ENCODE results near the gene NAXD. TPM values are rescaled to one million over a fixed set of nuclear protein-coding genes. Genes with fewer than 3 reads are reported as not detected.
"Not testable (repeated sequence)": the region's sequence is repeated elsewhere in the genome, so short reads cannot be mapped to it uniquely, and the experiment has no call there.

NAXD gene
- total and polyA plus RNA-seq, 2 of the 4 experiments (the other 2 are of a cell fraction): 10.2 to 27.2 TPM

- H2AK5ac ChIP-seq (ENCODE audit: low read depth, low read length); H3K56ac ChIP-seq (ENCODE audit: extremely low read depth, insufficient read depth, low read length); in situ Hi-C loops (cut with MboI; ENCODE audit: low sequenced_read_pairs); H2BK20ac ChIP-seq (ENCODE audit: low read depth, low read length); dilution Hi-C loops (cut with HindIII; ENCODE audit: low sequenced_read_pairs, unreplicated experiment); H4K5ac ChIP-seq (ENCODE audit: low read depth, low read length); H2AK9ac ChIP-seq (replicated peaks; ENCODE audit: low read depth, low read length, poor library complexity); H3K18ac ChIP-seq (ENCODE audit: low read depth, low read length); H3K23ac ChIP-seq (ENCODE audit: low read depth, low read length); H3K4ac ChIP-seq (ENCODE audit: low read depth, low read length); H4K8ac ChIP-seq (ENCODE audit: low read depth in 2 of 2, low read length in 2 of 2); H3K27ac ChIP-seq (ENCODE audit: insufficient read depth, low read length); H2AFZ ChIP-seq (replicated peaks; ENCODE audit: low read length, poor library complexity); DNase-seq; H3K4me2 ChIP-seq (ENCODE audit: low read depth, low read length); H3K9ac ChIP-seq (ENCODE audit: low read depth, low read length); BruUV-seq (replicated peaks); H3K4me1 ChIP-seq (ENCODE audit: control insufficient read depth, insufficient read depth, low read length); H3K27me3 ChIP-seq (ENCODE audit: control insufficient read depth, insufficient read depth, low read length); H2BK15ac ChIP-seq (ENCODE audit: low read depth, low read length); H2BK120ac ChIP-seq (ENCODE audit: low read depth, low read length); H3K9me3 ChIP-seq (ENCODE audit: control insufficient read depth, insufficient read depth, low read length); ATAC-seq (ENCODE audit: low read depth); H3K4me3 ChIP-seq (ENCODE audit: insufficient read depth, low read depth, low read length); CTCF ChIA-PET; H2BK5ac ChIP-seq (ENCODE audit: low read depth, low read length, poor library complexity, severe bottlenecking); H3K14ac ChIP-seq (replicated peaks; ENCODE audit: low read depth, low read length); POLR2A ChIA-PET (ENCODE audit: unreplicated experiment); H4K91ac ChIP-seq (ENCODE audit: insufficient read depth, low read depth, low read length); intact Hi-C loops (cut with micrococcal nuclease): not testable (repeated sequence)
- Histone ChIP-seq H3K79me1 (ENCODE audit: low read depth in 1 of 2, low read length in 2 of 2) (peaks cover 45 to 73% of the 10 kb centered on the region in 2 experiments), H3K9me1 (ENCODE audit: insufficient read depth, low read length) (peaks cover 25% of the 10 kb centered on the region), H3K36me3 (ENCODE audit: control insufficient read depth, insufficient read depth, low read length) (peaks cover 64% of the 10 kb centered on the region), H4K20me1 (ENCODE audit: insufficient read depth, low read length) (peaks cover 65% of the 10 kb centered on the region)
- WGBS, 2 experiments (ENCODE audit: extremely low coverage in 2 of 2, insufficient read length in 1 of 2): 100% methylated on average over 4 of the region's 15 CpGs; no CpG with 5 or more reads in 1 of the 2 experiments
These were observed 16.9 kb downstream of the NAXD start for GRCh38 chr13:110632255-110632654.
